ENCODE measurements around the gene NR2C2. TPM values are rescaled to one million over a fixed set of nuclear protein-coding genes. Genes with fewer than 3 reads are reported as not detected.

Gene NR2C2
- total RNA-seq, 3 donors from 2014 or later, result 36.5 to 39.0 (median 38.8) TPM

GRCh38 chr3:15043408-15044171 is 96.2 kb downstream of the NR2C2 start:
- H3K36me3 Mint-ChIP-seq (ENCODE audit: insufficient read depth), result peaks cover 43% of the 10 kb centered on the region
- H3K27me3 Mint-ChIP-seq (ENCODE audit: low read depth), result no peaks in the 10 kb centered on the region
- peaks cover 20% of the 10 kb centered on the region for H3K4me1 Mint-ChIP-seq (ENCODE audit: low read depth)
- no peak overlapping the region for H3K4me3 Mint-ChIP-seq
- DNase-seq (no peak), ATAC-seq (no peak)
- H3K9me3 Mint-ChIP-seq, result no peaks in the 10 kb centered on the region

GRCh38 chr3:15044326-15044725 is 96.9 kb downstream of the NR2C2 start:
- H3K36me3 Mint-ChIP-seq (ENCODE audit: insufficient read depth), result peaks cover 45% of the 10 kb centered on the region
- peaks cover 20% of the 10 kb centered on the region for H3K4me1 Mint-ChIP-seq (ENCODE audit: low read depth)
- no peaks in the 10 kb centered on the region for H3K27me3 Mint-ChIP-seq (ENCODE audit: low read depth)
- no peak overlapping the region for H3K4me3 Mint-ChIP-seq
- DNase-seq, result no peak
- H3K9me3 Mint-ChIP-seq, result no peaks in the 10 kb centered on the region
- ATAC-seq, result no peak

GRCh38 chr3:15045667-15046066 is 98.3 kb downstream of the NR2C2 start:
- H3K4me3 Mint-ChIP-seq, result no peak overlapping the region
- peaks cover 26% of the 10 kb centered on the region for H3K4me1 Mint-ChIP-seq (ENCODE audit: low read depth)
- H3K27me3 Mint-ChIP-seq (ENCODE audit: low read depth), result no peaks in the 10 kb centered on the region
- no peaks in the 10 kb centered on the region for H3K9me3 Mint-ChIP-seq
- no peak for DNase-seq
- no peak for ATAC-seq
- H3K36me3 Mint-ChIP-seq (ENCODE audit: insufficient read depth), result peaks cover 49% of the 10 kb centered on the region

GRCh38 chr3:15049584-15049983 is 102.2 kb downstream of the NR2C2 start:
- DNase-seq, result no peak
- Mint-ChIP-seq H3K36me3 (ENCODE audit: insufficient read depth) (peaks cover 44% of the 10 kb centered on the region), H3K27me3 (ENCODE audit: low read depth) (no peaks in the 10 kb centered on the region), H3K9me3 (no peaks in the 10 kb centered on the region), H3K4me3 (no peak overlapping the region), H3K4me1 (ENCODE audit: low read depth) (peaks cover 29% of the 10 kb centered on the region)
- no peak for ATAC-seq

- DNase-seq, result no peak
- no peak for ATAC-seq
- Mint-ChIP-seq H3K36me3 (ENCODE audit: insufficient read depth) (peaks cover 47% of the 10 kb centered on the region), H3K4me1 (ENCODE audit: low read depth) (peaks cover 35% of the 10 kb centered on the region), H3K27me3 (ENCODE audit: low read depth) (no peaks in the 10 kb centered on the region), H3K4me3 (no peak overlapping the region), H3K9me3 (peaks cover 4% of the 10 kb centered on the region)
Observed at GRCh38 chr3:15050405-15051092, 103.2 kb downstream of the NR2C2 start.

GRCh38 chr3:15051531-15051930 is 104.1 kb downstream of the NR2C2 start:
- Mint-ChIP-seq H3K9me3 (peaks cover 4% of the 10 kb centered on the region), H3K36me3 (ENCODE audit: insufficient read depth) (peaks cover 39% of the 10 kb centered on the region), H3K27me3 (ENCODE audit: low read depth) (no peaks in the 10 kb centered on the region)

GRCh38 chr3:15052335-15053242 is 105.2 kb downstream of the NR2C2 start:
- peaks cover 41% of the 10 kb centered on the region for H3K36me3 Mint-ChIP-seq (ENCODE audit: insufficient read depth)
- peaks cover 4% of the 10 kb centered on the region for H3K9me3 Mint-ChIP-seq
- DNase-seq, result no peak
- peaks cover 43% of the 10 kb centered on the region for H3K4me1 Mint-ChIP-seq (ENCODE audit: low read depth)
- H3K27me3 Mint-ChIP-seq (ENCODE audit: low read depth), result no peaks in the 10 kb centered on the region
- no peak overlapping the region for H3K4me3 Mint-ChIP-seq
- no peak for ATAC-seq

More at GRCh38 chr3:15051531-15051930, 104.1 kb downstream of the NR2C2 start:
- peaks cover 38% of the 10 kb centered on the region for H3K4me1 Mint-ChIP-seq (ENCODE audit: low read depth)
- DNase-seq (peak; percentile 28), ATAC-seq (peak; percentile 36 to 74)
- no peak overlapping the region for H3K4me3 Mint-ChIP-seq

GRCh38 chr3:15053541-15053940 is 106.2 kb downstream of the NR2C2 start:
- Mint-ChIP-seq H3K36me3 (ENCODE audit: insufficient read depth) (peaks cover 46% of the 10 kb centered on the region), H3K4me3 (no peak overlapping the region), H3K9me3 (peaks cover 4% of the 10 kb centered on the region), H3K4me1 (ENCODE audit: low read depth) (peaks cover 43% of the 10 kb centered on the region), H3K27me3 (ENCODE audit: low read depth) (no peaks in the 10 kb centered on the region)
- ATAC-seq, result no peak
- no peak for DNase-seq

- H3K36me3 Mint-ChIP-seq (ENCODE audit: insufficient read depth), result peaks cover 46% of the 10 kb centered on the region
- H3K27me3 Mint-ChIP-seq (ENCODE audit: low read depth), result no peaks in the 10 kb centered on the region
- DNase-seq (peak; percentile 51), ATAC-seq (peak; percentile 87 to 95)
- H3K4me1 Mint-ChIP-seq (ENCODE audit: low read depth), result peaks cover 44% of the 10 kb centered on the region
- H3K9me3 Mint-ChIP-seq, result peaks cover 4% of the 10 kb centered on the region
- H3K4me3 Mint-ChIP-seq, result peak overlapping the region; percentile 35
Observed at GRCh38 chr3:15055019-15055557, 107.7 kb downstream of the NR2C2 start.

- DNase-seq (no peak), ATAC-seq (no peak)
- peaks cover 34% of the 10 kb centered on the region for H3K4me1 Mint-ChIP-seq (ENCODE audit: low read depth)
- no peaks in the 10 kb centered on the region for H3K27me3 Mint-ChIP-seq (ENCODE audit: low read depth)
- H3K9me3 Mint-ChIP-seq, result peaks cover 4% of the 10 kb centered on the region
- H3K36me3 Mint-ChIP-seq (ENCODE audit: insufficient read depth), result peaks cover 46% of the 10 kb centered on the region
- H3K4me3 Mint-ChIP-seq, result no peak overlapping the region
Observed at GRCh38 chr3:15056676-15057404, 109.5 kb downstream of the NR2C2 start.

GRCh38 chr3:15060029-15060428 is 112.6 kb downstream of the NR2C2 start:
- ATAC-seq (no peak), DNase-seq (no peak)
- Mint-ChIP-seq H3K9me3 (peaks cover 4% of the 10 kb centered on the region), H3K4me1 (ENCODE audit: low read depth) (peaks cover 32% of the 10 kb centered on the region), H3K27me3 (ENCODE audit: low read depth) (no peaks in the 10 kb centered on the region), H3K36me3 (ENCODE audit: insufficient read depth) (peaks cover 37% of the 10 kb centered on the region), H3K4me3 (no peak overlapping the region)

- no peak for ATAC-seq
- H3K4me1 Mint-ChIP-seq (ENCODE audit: low read depth), result peaks cover 23% of the 10 kb centered on the region
- no peaks in the 10 kb centered on the region for H3K9me3 Mint-ChIP-seq
- DNase-seq, result no peak
- peaks cover 22% of the 10 kb centered on the region for H3K36me3 Mint-ChIP-seq (ENCODE audit: insufficient read depth)
- no peaks in the 10 kb centered on the region for H3K27me3 Mint-ChIP-seq (ENCODE audit: low read depth)
- peak overlapping the region; percentile 96 for H3K4me3 Mint-ChIP-seq
Observed at GRCh38 chr3:15063238-15063637, 115.9 kb downstream of the NR2C2 start.

GRCh38 chr3:15063656-15064286 is 116.4 kb downstream of the NR2C2 start:
- Mint-ChIP-seq H3K9me3 (no peaks in the 10 kb centered on the region), H3K4me3 (peak overlapping the region; percentile 96)
- ATAC-seq, result no peak

More at GRCh38 chr3:15063656-15064286, 116.4 kb downstream of the NR2C2 start:
- Mint-ChIP-seq H3K4me1 (ENCODE audit: low read depth) (peaks cover 23% of the 10 kb centered on the region), H3K36me3 (ENCODE audit: insufficient read depth) (peaks cover 16% of the 10 kb centered on the region), H3K27me3 (ENCODE audit: low read depth) (no peaks in the 10 kb centered on the region)
- no peak for DNase-seq

All from activated T-cell treated with anti-CD3 and anti-CD28 coated beads, Interleukin-2, amount 50 U/mL, for 4 hours (primary cell).